ENCODE results near the gene AQP6. TPM values are rescaled to one million over a fixed set of nuclear protein-coding genes. Genes with fewer than 3 reads are reported as not detected.

AQP6 gene
- total RNA-seq, 1 donor from 2014 or later, result 0.35 TPM

- Histone ChIP-seq H3K27me3 (no peaks in the 10 kb centered on the region), H3K9me3 (no peaks in the 10 kb centered on the region), H3K27ac (peak overlapping the region; percentile 8), H3K4me3 (peak overlapping the region; percentile 81), H3K4me1 (peaks cover 8% of the 10 kb centered on the region), H3K36me3 (no peaks in the 10 kb centered on the region)
- intact Hi-C loops (cut with DNase I), result no loop called here
- DNase-seq (no peak), ATAC-seq (peak; percentile 12)
- no peak for TF ChIP-seq CTCF (IDR thresholded peaks at IDR 0.05)
Observed at GRCh38 chr12:50024805-50025186, 52.0 kb downstream of the AQP6 start.

DNA sequence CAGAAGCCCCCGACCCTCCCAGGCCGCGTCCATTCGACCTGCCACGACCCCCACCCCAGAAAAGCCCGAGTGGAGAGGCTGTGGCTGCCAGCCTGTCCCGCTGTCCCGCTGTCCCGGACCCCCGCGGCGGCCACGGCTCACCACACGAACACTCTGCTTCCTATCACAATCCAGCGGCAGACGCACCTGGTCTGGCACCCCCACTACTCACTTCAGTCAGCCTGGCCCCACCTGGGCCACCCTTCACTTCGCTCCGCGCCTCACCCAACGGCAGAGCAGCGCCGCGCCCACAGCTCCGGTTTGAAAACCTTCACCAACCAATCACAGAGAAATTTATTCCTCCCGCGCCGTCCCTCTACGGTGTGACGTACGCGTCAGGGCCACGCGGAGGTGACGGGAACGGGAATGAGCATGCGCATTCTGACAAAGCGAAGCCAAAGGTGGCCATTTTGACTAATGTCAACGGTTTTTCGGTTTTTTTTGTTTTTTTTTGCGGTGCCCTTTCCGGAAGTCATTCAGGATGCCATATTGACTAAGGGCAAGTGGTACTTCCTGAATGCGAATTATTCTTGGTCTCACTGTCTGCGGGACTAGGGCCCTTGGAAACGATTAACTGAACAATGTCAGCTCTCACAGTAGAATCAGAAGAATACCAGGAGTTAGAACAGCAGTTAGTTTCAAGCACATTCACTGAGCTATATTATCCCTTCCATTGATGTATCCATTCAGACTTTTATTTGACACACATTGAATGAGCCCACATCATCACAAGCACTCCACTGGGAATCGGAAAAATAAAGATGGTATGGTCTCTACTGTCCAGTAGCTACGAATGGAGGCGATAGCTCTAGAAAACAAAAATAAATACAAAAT is 52.7 kb downstream of the AQP6 start, which contains the start of gene RACGAP1:
Gene RACGAP1, minus strand, starts transcription at position 308 of the 873 bp plus-strand sequence. CDS start 8,779 bp downstream, outside the sequence.
- H3K27me3 ChIP-seq, result no peaks in the 10 kb centered on the region
- H3K4me1 ChIP-seq, result peaks cover 8% of the 10 kb centered on the region
- no peaks in the 10 kb centered on the region for H3K36me3 ChIP-seq
- no peaks in the 10 kb centered on the region for H3K9me3 ChIP-seq
- intact Hi-C loops (cut with DNase I), result no loop called here
- no peak for TF ChIP-seq CTCF (IDR thresholded peaks at IDR 0.05)
- DNase-seq (peak; percentile 95), ATAC-seq (peak; percentile 99)
- H3K27ac ChIP-seq, result peak within 1 kb of the TSS; percentile 65
- peak within 1 kb of the TSS; percentile 81 for H3K4me3 ChIP-seq

GRCh38 chr12:50026691-50027090 is 53.9 kb downstream of the AQP6 start:
- Histone ChIP-seq H3K4me1 (peaks cover 8% of the 10 kb centered on the region), H3K36me3 (no peaks in the 10 kb centered on the region), H3K27ac (no peak overlapping the region), H3K9me3 (no peaks in the 10 kb centered on the region), H3K27me3 (no peaks in the 10 kb centered on the region), H3K4me3 (no peak overlapping the region)
- intact Hi-C loops (cut with DNase I), result no loop called here
- ATAC-seq (no peak), DNase-seq (no peak)
- TF ChIP-seq CTCF (IDR thresholded peaks at IDR 0.05), result no peak

Other genes starting within 250 kb of the AQP6 start
- gene TMBIM6, start 231.4 kb upstream of the AQP6 start, total RNA-seq, result 654 TPM
- 23.2 TPM for gene NCKAP5L, start 144.5 kb upstream of the AQP6 start, total RNA-seq
- 4.9 TPM for gene BCDIN3D, start 129.8 kb upstream of the AQP6 start, total RNA-seq
- gene FAIM2, start 69.0 kb upstream of the AQP6 start, total RNA-seq, result 1.2 TPM
- not detected for gene AQP2, start 22.2 kb upstream of the AQP6 start, total RNA-seq
- gene AQP5, start 11.1 kb upstream of the AQP6 start, total RNA-seq, result 14.3 TPM
- 10.8 TPM for gene RACGAP1, start 52.5 kb downstream of the AQP6 start, total RNA-seq
- 0.35 TPM for gene ASIC1, start 84.6 kb downstream of the AQP6 start, total RNA-seq
- 44.0 TPM for gene SMARCD1, start 112.4 kb downstream of the AQP6 start, total RNA-seq
- gene GPD1, start 131.1 kb downstream of the AQP6 start, total RNA-seq, result 32.9 TPM
- 68.5 TPM for gene COX14, start 139.3 kb downstream of the AQP6 start, total RNA-seq
- 33.2 TPM for gene CERS5, start 194.4 kb downstream of the AQP6 start, total RNA-seq

Measured in upper lobe of right lung (tissue), 1 donor.